K562 (cell line): Measurements from ENCODE around the gene GLMP.

Experiments used
- CBFB ChIP-seq: sonication (generic); formaldehyde crosslinking; IDR thresholded peaks from 2 replicates; pipeline ENCODE4 v1.4.0; 2020; ENCODE audit warnings: mild to moderate bottlenecking, missing genetic modification reagents
- EP300 ChIP-seq: IDR thresholded peaks from 2 replicates; pipeline ENCODE4 v1.6.1; 2012; ENCODE audit warnings: low read length, improper control_type of control experiment
- ETV6 ChIP-seq, 3 experiments: fragments of 150-350 bp in 1 of 3; sonication (generic) in 1 of 3; formaldehyde crosslinking in 1 of 3; IDR thresholded peaks; 2 replicates each; pipeline versions ENCODE4 v1.6.1 to v1.8.0; 2014 to 2022; ENCODE audit warnings: borderline replicate concordance in 2 of 3, low read depth in 2 of 3, antibody characterized with exemption in 1 of 3, low read length in 1 of 3, mild to moderate bottlenecking in 1 of 3, missing genetic modification reagents in 1 of 3
- NR1H2 ChIP-seq: sonication (generic); formaldehyde crosslinking; IDR thresholded peaks from 2 replicates; pipeline ENCODE4 v1.4.0; 2020; ENCODE audit warnings: mild to moderate bottlenecking, missing genetic modification reagents
- POLR2AphosphoS5 ChIP-seq: IDR thresholded peaks from 2 replicates; pipeline ENCODE4 v1.6.1; 2011; ENCODE audit warnings: mild to moderate bottlenecking, low read depth, low read length, moderate library complexity; ENCODE audit not compliant: control insufficient read depth, insufficient read depth
- POLR3G ChIP-seq: IDR thresholded peaks from 2 replicates; pipeline ENCODE4 v1.6.1; 2011; ENCODE audit not compliant: insufficient read length, insufficient replicate concordance; ENCODE audit errors: extremely low read depth
- RFX5 ChIP-seq: IDR thresholded peaks from 2 replicates; pipeline ENCODE4 v1.6.1; 2011; ENCODE audit warnings: low read depth, mild to moderate bottlenecking, improper control_type of control experiment, low read length
- RNF2 ChIP-seq: sonication (generic); IDR thresholded peaks from 2 replicates; pipeline ENCODE4 v1.6.1; 2016
- SMC3 ChIP-seq: conservative IDR thresholded peaks from 2 replicates; pipeline ENCODE4 v1.6.1; 2011; ENCODE audit warnings: low read depth, low read length, improper control_type of control experiment; ENCODE audit not compliant: insufficient read depth
- YY1 ChIP-seq, 3 experiments: IDR thresholded peaks; 2 replicates each; pipeline ENCODE4 v1.6.1; 2011; ENCODE audit warnings: low read length in 2 of 3, mild to moderate bottlenecking in 2 of 3, moderate library complexity in 2 of 3, borderline replicate concordance in 1 of 3, control low read depth in 1 of 3, low read depth in 1 of 3; ENCODE audit not compliant: insufficient read depth in 3 of 3, insufficient replicate concordance in 2 of 3, control insufficient read depth in 1 of 3, insufficient read length in 1 of 3; ENCODE audit errors: extremely low read depth in 1 of 3
- ZBTB43 ChIP-seq: sonication (generic); formaldehyde crosslinking; IDR thresholded peaks from 2 replicates; pipeline ENCODE4 v1.8.0; 2023; ENCODE audit warnings: mild to moderate bottlenecking, missing genetic modification reagents

GRCh38 chr1:156337052-156337887 is 41.8 kb upstream of the GLMP start:
- no peak for TF ChIP-seq POLR3G
- TF ChIP-seq YY1 (IDR thresholded peaks at IDR 0.05; ENCODE audit: borderline replicate concordance in 1 of 3, control insufficient read depth in 1 of 3, extremely low read depth in 1 of 3, insufficient read depth in 3 of 3, insufficient read length in 1 of 3, insufficient replicate concordance in 2 of 3, low read depth in 1 of 3, low read length in 2 of 3): no peak
- no peak for TF ChIP-seq NR1H2
- TF ChIP-seq EP300: no peak
- TF ChIP-seq ETV6 (IDR thresholded peaks at IDR 0.05; ENCODE audit: borderline replicate concordance in 1 of 2, low read depth in 2 of 2, low read length in 1 of 2): no peak
- no peak for TF ChIP-seq ETV6 (CRISPR knock-in tag; IDR thresholded peaks at IDR 0.05; ENCODE audit: borderline replicate concordance)
- TF ChIP-seq SMC3: no peak
- TF ChIP-seq ZBTB43 (CRISPR knock-in tag): no peak
- TF ChIP-seq CBFB (CRISPR knock-in tag): no peak
- TF ChIP-seq POLR2AphosphoS5: no peak
- no peak for TF ChIP-seq RFX5
- TF ChIP-seq RNF2: no peak
